Measurements from ENCODE around the gene DTX4. TPM values are rescaled to one million over a fixed set of nuclear protein-coding genes. Genes with fewer than 3 reads are reported as not detected.

Gene DTX4
- total and polyA plus RNA-seq, 2 of the 4 experiments (the other 2 are of a cell fraction): 2.7 to 3.0 TPM

DNA sequence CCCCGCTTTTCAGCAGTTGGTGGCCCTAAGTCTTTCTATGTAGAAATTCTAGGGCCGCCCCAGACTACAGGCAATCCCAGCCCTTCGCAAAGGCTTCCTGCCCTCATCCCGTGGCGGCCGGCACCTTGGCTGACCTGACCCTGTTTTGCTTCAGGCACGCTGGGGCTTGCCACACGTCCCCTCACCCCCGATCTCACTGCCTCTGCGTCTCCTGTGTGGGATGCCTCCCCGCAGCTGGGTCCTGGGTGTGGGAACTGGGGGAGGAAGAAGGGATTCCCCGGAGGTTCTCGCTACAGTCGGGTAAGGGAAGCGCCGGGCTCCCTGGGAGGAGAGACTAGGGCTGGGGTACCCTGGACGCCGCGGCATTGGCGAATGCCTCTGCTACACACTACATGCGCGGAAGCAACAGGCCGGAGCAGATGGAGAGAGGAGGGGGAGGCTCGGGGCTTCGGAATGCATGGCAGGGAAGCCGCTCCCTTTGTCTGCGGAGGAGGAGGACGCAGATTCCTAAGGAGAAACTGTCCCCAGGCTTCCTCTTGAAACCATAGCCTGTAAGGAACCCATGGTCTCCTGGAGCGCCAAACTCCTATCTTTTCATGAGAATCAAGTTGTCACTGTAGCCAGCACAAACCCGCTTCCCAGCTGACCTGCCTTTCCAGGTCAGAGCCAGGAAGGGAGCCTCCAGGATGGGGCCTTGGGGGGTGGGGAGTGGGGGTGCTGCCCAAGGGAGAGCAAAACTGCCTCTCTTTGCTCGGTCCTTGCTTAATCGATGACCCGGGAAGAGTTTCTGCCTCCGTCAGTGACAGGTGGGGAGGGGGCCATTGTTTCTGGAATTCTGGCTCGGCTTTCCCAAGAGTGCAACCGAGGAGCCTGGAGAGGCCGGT lies 1.4 kb downstream of the DTX4 start:
- Histone ChIP-seq H3K18ac (ENCODE audit: low read depth, low read length) (peak overlapping the region; percentile 61), H4K8ac (ENCODE audit: low read depth in 2 of 2, low read length in 2 of 2) (peak overlapping the region; percentile 80), H3K9me3 (ENCODE audit: control insufficient read depth, insufficient read depth, low read length) (no peaks in the 10 kb centered on the region), H4K91ac (ENCODE audit: insufficient read depth, low read depth, low read length) (peak overlapping the region; percentile 86), H3K56ac (ENCODE audit: extremely low read depth, insufficient read depth, low read length) (peak overlapping the region; percentile 60), H4K5ac (ENCODE audit: low read depth, low read length) (peak overlapping the region; percentile 19; the same call in 1 of the 2 replicates), H3K36me3 (ENCODE audit: control insufficient read depth, insufficient read depth, low read length) (0 out of 2 replicates have a peak, but pooled peaks cover 2% of the 10 kb centered on the region), H2AK9ac (replicated peaks; ENCODE audit: low read depth, low read length, poor library complexity) (peak overlapping the region; percentile 85), H2BK5ac (ENCODE audit: low read depth, low read length, poor library complexity, severe bottlenecking) (peak overlapping the region; percentile 48), H3K27me3 (ENCODE audit: control insufficient read depth, insufficient read depth, low read length) (no peaks in the 10 kb centered on the region), H2AFZ (replicated peaks; ENCODE audit: low read length, poor library complexity) (peak overlapping the region; percentile 92), H2AK5ac (ENCODE audit: low read depth, low read length) (peak overlapping the region; percentile 78), H3K9me1 (ENCODE audit: insufficient read depth, low read length) (peaks cover 7% of the 10 kb centered on the region; the same call in 1 of the 2 replicates), H3K79me1 (ENCODE audit: low read depth in 1 of 2, low read length in 2 of 2) (peaks cover 0 to 16% of the 10 kb centered on the region in 2 experiments; a peak in 2 of 4 replicates), H3K23ac (ENCODE audit: low read depth, low read length) (peak overlapping the region; percentile 66; the same call in 1 of the 2 replicates), H2BK20ac (ENCODE audit: low read depth, low read length) (no peak overlapping the region), H3K9ac (ENCODE audit: low read depth, low read length) (peak overlapping the region; percentile 68), H3K4me1 (ENCODE audit: control insufficient read depth, insufficient read depth, low read length) (peaks cover 11% of the 10 kb centered on the region), H3K14ac (replicated peaks; ENCODE audit: low read depth, low read length) (peak overlapping the region; percentile 86), H4K20me1 (ENCODE audit: insufficient read depth, low read length) (peaks cover 5% of the 10 kb centered on the region; the same call in 1 of the 2 replicates), H3K4ac (ENCODE audit: low read depth, low read length) (peak overlapping the region; percentile 78), H3K27ac (ENCODE audit: insufficient read depth, low read length) (peak overlapping the region; percentile 61), H3K4me3 (ENCODE audit: insufficient read depth, low read depth, low read length) (peak overlapping the region; percentile 54), H3K4me2 (ENCODE audit: low read depth, low read length) (peak overlapping the region; percentile 90), H2BK120ac (ENCODE audit: low read depth, low read length) (peak overlapping the region; percentile 63), H2BK15ac (ENCODE audit: low read depth, low read length) (peak overlapping the region; percentile 80; the same call in 1 of the 3 replicates)
- 0% methylated on average over 5 of the region's 37 CpGs; no CpG with 5 or more reads in 1 of the 2 experiments for WGBS, 2 experiments (ENCODE audit: extremely low coverage in 2 of 2, insufficient read length in 1 of 2)
- peak; percentile 30 for DNase-seq
- dilution Hi-C loops (cut with HindIII; ENCODE audit: low sequenced_read_pairs, unreplicated experiment): no loop called here
- ChIA-PET POLR2A (ENCODE audit: unreplicated experiment) (no interaction called here), CTCF (interaction anchor here (0.6 to 2.3 kb wide), 4 partner anchors 15 to 1718 kb away, joined by 3 to 12 read pairs (median 3); no protein-coding TSS in a partner anchor)
- in situ Hi-C loops (cut with MboI; ENCODE audit: low sequenced_read_pairs): no loop called here
- TF ChIP-seq RCOR1 (IDR thresholded peaks at IDR 0.05; ENCODE audit: insufficient replicate concordance, low read length): no peak
- intact Hi-C loops (cut with micrococcal nuclease): loop anchor here (2.0 to 5.0 kb wide), 3 partner anchors 13 to 509 kb away; no protein-coding TSS in a partner anchor
- no TSS peak for BruUV-seq (replicated peaks)
- peak; percentile 19 for ATAC-seq (ENCODE audit: low read depth)
